Measurements from ENCODE around the gene LLGL2. TPM values are rescaled to one million over a fixed set of nuclear protein-coding genes. Genes with fewer than 3 reads are reported as not detected.

Gene LLGL2
- total RNA-seq, 1 donor from 2014 or later: 50.6 TPM

- no peaks in the 10 kb centered on the region for H3K27me3 ChIP-seq (ENCODE audit: control insufficient read depth, insufficient read depth, low read length)
- H3K36me3 ChIP-seq (ENCODE audit: control insufficient read depth, insufficient read depth, low read length): no peaks in the 10 kb centered on the region
- DNase-seq (ENCODE audit: low read depth): no peak
- no peak for TF ChIP-seq CTCF (IDR thresholded peaks at IDR 0.05; ENCODE audit: insufficient read depth, low read length, poor library complexity, severe bottlenecking)
- no peak overlapping the region for H3K4me3 ChIP-seq (ENCODE audit: low read depth, low read length)
Observed at GRCh38 chr17:75557852-75558665, 32.6 kb downstream of the LLGL2 start.

DNA sequence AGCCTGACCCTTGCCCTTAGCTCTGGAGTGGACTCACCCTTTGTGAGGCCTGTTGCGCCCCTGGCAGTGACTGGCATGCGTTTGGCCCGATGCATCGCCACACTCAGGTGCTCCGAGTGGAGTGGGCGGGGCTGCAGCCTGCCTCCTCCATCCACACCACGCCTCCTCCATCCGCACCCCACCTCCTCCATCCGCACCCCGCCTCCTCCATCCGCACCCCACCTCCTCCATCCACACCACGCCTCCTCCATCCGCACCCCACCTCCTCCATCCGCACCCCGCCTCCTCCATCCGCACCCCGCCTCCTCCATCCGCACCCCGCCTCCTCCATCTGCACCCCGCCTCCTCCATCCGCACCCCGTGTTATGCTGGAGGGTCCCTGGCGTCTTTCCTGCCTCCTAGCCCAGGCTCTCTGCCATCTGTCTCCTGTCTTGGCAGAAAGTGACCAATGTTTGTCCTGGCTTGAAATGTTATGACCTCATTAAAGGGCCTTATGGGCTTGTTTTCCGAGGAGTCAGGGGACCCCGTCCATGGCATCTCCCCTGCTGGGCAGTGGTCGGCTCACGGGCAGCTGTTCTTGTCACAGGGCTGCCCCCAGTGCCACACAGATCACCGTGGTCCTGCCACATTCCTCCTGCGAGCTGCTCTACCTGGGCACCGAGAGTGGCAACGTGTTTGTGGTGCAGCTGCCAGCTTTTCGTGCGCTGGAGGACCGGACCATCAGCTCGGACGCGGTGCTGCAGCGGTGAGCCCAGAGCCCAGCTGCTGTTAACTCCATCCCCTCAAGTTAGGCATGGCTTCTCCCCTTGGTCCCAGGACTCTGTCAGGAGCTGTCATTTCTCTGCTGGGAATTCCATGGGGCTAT is 33.4 kb downstream of the LLGL2 start:
- TF ChIP-seq CTCF (IDR thresholded peaks at IDR 0.05; ENCODE audit: insufficient read depth, low read length, poor library complexity, severe bottlenecking): no peak
- Histone ChIP-seq H3K36me3 (ENCODE audit: control insufficient read depth, insufficient read depth, low read length) (no peaks in the 10 kb centered on the region), H3K27me3 (ENCODE audit: control insufficient read depth, insufficient read depth, low read length) (no peaks in the 10 kb centered on the region)

DNA sequence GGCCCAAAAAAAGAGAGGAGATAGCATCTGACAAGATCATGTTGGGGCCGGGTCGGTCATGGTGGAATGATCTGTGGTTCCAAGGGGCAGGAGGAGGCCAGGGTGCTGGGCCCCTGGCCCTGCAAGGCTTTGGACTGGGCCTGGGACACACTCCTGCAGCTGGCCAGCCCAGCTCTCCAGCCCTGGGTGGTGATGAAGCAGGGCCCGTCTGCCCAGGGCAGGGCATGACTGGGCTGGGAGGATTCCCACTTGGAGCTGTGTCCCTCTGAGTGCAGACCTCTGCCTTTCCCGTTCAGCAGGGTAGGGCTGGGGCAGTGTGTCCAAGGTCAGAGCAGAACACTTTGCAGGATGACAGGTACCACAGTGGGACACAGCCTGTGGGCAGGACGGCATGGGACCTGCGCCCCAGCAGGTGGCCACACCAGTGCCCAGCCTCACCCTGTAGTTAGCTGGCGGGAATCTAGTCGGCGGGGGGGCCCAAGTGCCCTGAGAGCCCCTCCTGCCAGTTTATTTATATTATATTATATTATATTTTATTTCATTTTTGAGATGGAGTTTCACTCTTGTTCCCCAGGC is 34.5 kb downstream of the LLGL2 start:
- Histone ChIP-seq H3K36me3 (ENCODE audit: control insufficient read depth, insufficient read depth, low read length) (no peaks in the 10 kb centered on the region), H3K27me3 (ENCODE audit: control insufficient read depth, insufficient read depth, low read length) (no peaks in the 10 kb centered on the region), H3K4me3 (ENCODE audit: low read depth, low read length) (no peak overlapping the region)
- no peak for TF ChIP-seq CTCF (IDR thresholded peaks at IDR 0.05; ENCODE audit: insufficient read depth, low read length, poor library complexity, severe bottlenecking)
- DNase-seq (ENCODE audit: low read depth): no peak

More for the DNA sequence above, 33.4 kb downstream of the LLGL2 start:
- no peak overlapping the region for H3K4me3 ChIP-seq (ENCODE audit: low read depth, low read length)
- no peak for DNase-seq (ENCODE audit: low read depth)

DNA sequence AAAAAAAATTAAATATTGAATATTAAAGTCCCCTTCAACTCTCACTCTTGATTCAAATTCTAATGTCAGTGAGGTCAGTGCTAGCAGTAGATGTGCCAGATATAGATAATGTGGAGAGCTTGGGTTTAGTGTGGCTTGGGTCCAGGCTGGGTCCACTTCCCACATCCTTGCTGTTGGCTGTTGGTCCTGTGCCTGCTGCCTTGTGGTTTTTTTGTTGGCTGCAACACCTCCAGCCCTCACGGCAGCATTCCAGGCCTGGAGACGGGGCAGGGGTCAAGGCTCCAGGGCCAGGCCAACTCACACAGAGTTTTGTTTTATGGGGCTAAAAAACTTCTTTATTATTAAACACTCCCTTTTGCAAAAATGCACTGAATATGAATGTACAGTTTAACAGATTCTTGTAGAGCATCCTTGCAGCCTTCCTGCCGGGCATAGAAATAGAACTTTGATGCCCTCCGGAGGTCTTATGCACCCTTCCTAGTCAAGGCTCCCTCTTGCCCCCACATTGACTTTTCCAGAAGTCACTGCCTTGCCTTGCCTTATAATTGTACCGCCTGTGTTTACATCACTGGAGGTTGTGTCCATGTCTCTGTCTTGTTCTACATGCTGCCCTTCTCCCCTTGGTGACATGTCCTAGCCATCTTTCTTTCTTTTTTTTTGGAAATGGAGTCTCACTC is 36.6 kb downstream of the LLGL2 start:
- no peak for TF ChIP-seq CTCF (IDR thresholded peaks at IDR 0.05; ENCODE audit: insufficient read depth, low read length, poor library complexity, severe bottlenecking)
- Histone ChIP-seq H3K27me3 (ENCODE audit: control insufficient read depth, insufficient read depth, low read length) (no peaks in the 10 kb centered on the region), H3K4me3 (ENCODE audit: low read depth, low read length) (no peak overlapping the region), H3K36me3 (ENCODE audit: control insufficient read depth, insufficient read depth, low read length) (no peaks in the 10 kb centered on the region)
- DNase-seq (ENCODE audit: low read depth): no peak

GRCh38 chr17:75563063-75563758 is 37.7 kb downstream of the LLGL2 start:
- TF ChIP-seq CTCF (IDR thresholded peaks at IDR 0.05; ENCODE audit: insufficient read depth, low read length, poor library complexity, severe bottlenecking): no peak
- no peak for DNase-seq (ENCODE audit: low read depth)
- H3K27me3 ChIP-seq (ENCODE audit: control insufficient read depth, insufficient read depth, low read length): no peaks in the 10 kb centered on the region
- no peak overlapping the region for H3K4me3 ChIP-seq (ENCODE audit: low read depth, low read length)
- no peaks in the 10 kb centered on the region for H3K36me3 ChIP-seq (ENCODE audit: control insufficient read depth, insufficient read depth, low read length)
